D721Med (cell line): Measurements from ENCODE around the gene ZC3H12C.

ENCODE experiments used
- DNase-seq: peaks from one replicate; pipeline ENCODE4 v3.0.0; 2011; ENCODE audit warnings: low spot score; ENCODE audit not compliant: insufficient read length
- FAIRE-seq: peaks from 2 replicates; lab custom pipeline; 2011; peaks lifted over from hg19 to GRCh38; lab: Jason Lieb, UNC
- CTCF ChIP-seq: IDR thresholded peaks from 2 replicates; pipeline ENCODE4 v1.5.1; 2012; ENCODE audit warnings: mild to moderate bottlenecking, control low read depth; ENCODE audit not compliant: insufficient read depth; ENCODE audit errors: missing control alignments

The ZC3H12C gene

DNA sequence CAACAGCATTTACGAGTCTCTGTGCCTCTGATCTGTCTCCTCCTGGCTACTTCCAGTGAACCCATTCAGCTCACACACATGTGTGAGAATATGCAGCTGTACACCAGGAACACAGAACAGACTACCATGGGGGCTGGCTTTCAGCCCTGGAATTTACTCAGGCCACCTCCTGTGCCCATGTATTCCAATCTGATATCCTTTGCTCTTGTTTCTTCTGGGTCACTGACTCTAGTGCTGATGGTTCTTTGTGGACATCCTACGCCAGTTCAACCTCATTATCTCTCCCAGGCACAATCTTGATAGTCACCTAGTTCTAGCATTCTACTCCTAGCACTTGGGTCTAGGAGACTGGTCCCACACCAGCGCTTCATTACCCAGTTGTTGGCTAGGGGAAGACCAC, 23.0 kb upstream of the ZC3H12C start:
- no peak for TF ChIP-seq CTCF
- FAIRE-seq, result no peak
- DNase-seq, result no peak

DNA sequence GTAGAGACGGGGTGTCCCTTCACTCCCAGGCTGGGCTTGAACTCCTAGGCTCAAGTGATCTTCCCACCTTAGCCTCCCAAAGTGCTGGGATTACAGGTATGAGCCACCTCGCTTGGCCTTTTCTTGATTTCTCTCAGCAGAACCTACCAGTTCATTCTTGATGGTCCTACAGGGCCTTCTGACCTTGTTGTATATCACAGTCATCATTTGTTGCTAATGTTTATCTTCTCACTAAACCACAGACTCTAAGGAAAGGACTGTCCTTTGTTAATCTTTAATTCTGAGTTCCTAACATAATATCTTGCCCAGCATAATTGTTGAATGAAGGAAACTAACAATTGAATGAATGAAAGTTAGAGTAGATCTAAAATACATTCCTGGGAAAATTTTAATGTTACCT, 22.0 kb upstream of the ZC3H12C start:
- no peak for TF ChIP-seq CTCF
- FAIRE-seq (no peak), DNase-seq (no peak)

- no peak for DNase-seq
Measured at GRCh38 chr11:110072930-110073329, 20.3 kb upstream of the ZC3H12C start.

DNA sequence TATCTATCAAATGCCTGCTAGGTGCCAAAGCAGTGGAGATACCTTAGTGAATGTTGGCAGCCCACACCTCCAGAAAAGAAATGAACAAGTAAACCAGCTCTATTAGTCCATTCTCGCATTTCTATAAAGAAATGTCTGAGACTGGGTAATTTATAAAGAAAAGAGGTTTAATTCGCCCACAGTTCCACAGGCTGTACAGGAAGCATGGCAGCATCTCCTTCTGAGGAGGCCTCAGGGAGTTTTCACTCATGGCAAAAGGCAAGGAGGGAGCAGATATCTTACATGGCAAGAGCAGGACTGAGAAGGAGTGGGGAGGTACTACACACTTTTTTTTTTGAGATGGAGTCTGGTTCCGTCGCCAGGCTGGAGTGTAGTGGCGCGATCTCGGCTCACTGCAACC, 18.7 kb upstream of the ZC3H12C start:
- no peak for DNase-seq
- no peak for FAIRE-seq
- no peak for TF ChIP-seq CTCF

More at GRCh38 chr11:110072930-110073329, 20.3 kb upstream of the ZC3H12C start:
- no peak for FAIRE-seq
- TF ChIP-seq CTCF, result no peak

DNA sequence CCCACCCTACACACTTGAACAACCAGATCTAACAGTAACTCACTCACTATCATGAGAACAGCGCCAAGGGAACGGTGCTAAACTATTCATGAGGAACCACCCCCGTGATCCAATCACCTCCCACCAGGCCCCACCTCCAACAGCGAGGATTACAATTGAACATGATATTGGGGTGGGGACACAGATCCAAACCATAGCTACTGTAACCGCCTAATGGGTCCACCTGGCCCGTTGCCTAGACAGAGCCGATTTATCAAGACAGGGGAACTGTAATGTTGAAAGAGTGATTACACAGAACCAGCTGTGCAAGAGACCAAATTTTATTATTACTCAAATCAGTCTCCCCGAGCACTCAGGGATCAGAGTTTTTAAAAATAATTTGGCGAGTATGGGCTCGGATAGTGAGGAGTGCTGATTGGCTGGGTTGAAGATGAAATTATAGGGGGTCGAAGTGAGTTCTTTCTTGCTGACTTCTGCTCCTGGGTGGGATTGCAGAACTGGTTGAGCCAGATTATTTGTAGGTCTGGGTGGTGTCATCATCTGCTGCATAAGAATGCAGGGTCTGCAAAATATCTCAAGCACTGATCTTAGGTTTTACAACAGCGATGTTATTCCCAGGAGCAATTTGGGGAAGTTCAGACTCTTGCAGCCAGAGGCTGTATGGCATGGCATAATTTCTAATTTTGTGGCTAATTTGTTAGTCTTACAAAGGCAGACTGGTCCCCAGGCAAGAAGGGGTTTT, 17.9 kb upstream of the ZC3H12C start:
- DNase-seq (no peak), FAIRE-seq (no peak)
- TF ChIP-seq CTCF, result no peak

DNA sequence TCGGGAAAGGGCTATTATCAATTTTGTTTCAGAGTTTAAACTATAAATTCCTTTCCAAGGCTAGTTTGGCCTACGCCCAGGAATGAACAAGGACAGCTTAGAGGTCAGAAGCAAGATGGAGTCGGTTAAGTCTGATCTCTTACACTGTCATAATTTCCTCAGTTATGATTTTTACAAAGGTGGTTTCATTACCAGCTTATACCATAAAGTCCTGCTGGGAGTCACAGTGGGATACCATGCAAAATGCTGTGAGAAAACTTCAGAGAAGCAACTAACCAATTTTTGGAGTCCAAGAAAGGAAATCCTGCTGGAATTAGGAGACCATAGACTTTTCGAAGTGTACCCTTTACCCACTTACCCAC, 17.4 kb upstream of the ZC3H12C start:
- DNase-seq (no peak), FAIRE-seq (no peak)
- TF ChIP-seq CTCF, result no peak

DNA sequence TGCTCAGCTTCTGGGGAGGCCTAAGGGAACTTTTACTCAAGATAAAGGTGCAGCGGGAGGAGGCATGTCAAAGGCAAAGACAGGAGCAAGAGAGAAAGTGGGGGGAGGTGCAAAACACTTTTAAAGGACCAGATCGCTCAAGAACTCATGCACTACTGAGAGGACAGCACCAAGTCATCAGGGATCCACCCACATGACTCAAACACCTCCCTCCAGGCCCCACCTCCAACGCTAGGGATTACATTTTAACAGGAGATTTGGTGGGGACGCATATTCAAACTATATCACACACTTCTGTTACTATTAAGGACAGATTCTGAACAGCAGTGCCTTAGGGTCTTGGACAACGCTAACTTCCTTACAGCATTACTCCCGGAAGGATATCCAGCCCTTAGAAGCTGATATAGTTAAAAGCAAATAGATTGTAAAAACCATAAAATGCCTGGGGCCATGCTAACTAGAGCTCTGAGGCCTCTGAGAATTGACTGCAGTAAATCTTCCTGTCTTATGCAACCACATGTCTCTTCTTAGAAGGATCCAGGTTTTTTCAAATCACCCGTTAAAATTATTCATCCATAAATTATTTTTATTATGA, 16.7 kb upstream of the ZC3H12C start:
- TF ChIP-seq CTCF, result no peak
- no peak for FAIRE-seq
- DNase-seq, result no peak
